Pancreas (tissue), 10 donors: ENCODE results near the gene DNAJC25. TPM values are rescaled to one million over a fixed set of nuclear protein-coding genes. Genes with fewer than 3 reads are reported as not detected.
A peak's percentile ranks its signal among the peaks of the same experiment; 100 is the strongest.

Experiments used
- ATAC-seq, 4 donors: fragments of 200-7000 bp; cut with Tn5 transposase; one replicate each; pipeline versions ENCODE4 v1.8.0 to v1.9.1; 2020; ENCODE audit warnings: mild to moderate bottlenecking in 4 of 4, moderate library complexity in 4 of 4
- DNase-seq, 6 donors: peaks; one replicate each; pipeline ENCODE4 v3.0.0-alpha.2; 2020
- FAIRE-seq: peaks from 2 replicates; lab custom pipeline; 2012; peaks lifted over from hg19 to GRCh38; lab: Jason Lieb, UNC
- H3K27ac ChIP-seq, 4 donors: fragments of 200-600 bp; sonication (generic); 1 replicate in 3 of 4; 2 replicates in 1 of 4; pipeline versions ENCODE4 v1.5.0 to v1.8.0; 2020
- H3K27me3 ChIP-seq, 4 donors: fragments of 200-600 bp; one replicate each; pipeline ENCODE4 v1.8.0; 2021
- H3K36me3 ChIP-seq, 3 donors: fragments of 200-600 bp; sonication (generic) in 1 of 3; one replicate each; pipeline versions ENCODE4 v1.5.0 to v1.8.0; 2020 to 2021
- H3K4me1 ChIP-seq, 3 donors: fragments of 200-600 bp; one replicate each; pipeline ENCODE4 v1.8.0; 2021
- H3K4me3 ChIP-seq, 4 donors: fragments of 200-600 bp; sonication (generic) in 2 of 4; one replicate each; pipeline versions ENCODE4 v1.5.0 to v1.8.0; 2020 to 2021
- H3K9me3 ChIP-seq, 4 donors: fragments of 200-600 bp; one replicate each; pipeline ENCODE4 v1.8.0; 2021
- WGBS, 2 donors: extraction: QIAGEN DNeasy Blood & Tissue Kit; methylation state at CpG; one replicate each; pipeline ENCODE4 v1.1.7; 2013; 5-methylcytosine and 5-hydroxymethylcytosine counted together
- intact Hi-C, 3 donors: fragments of 100-400 bp; cut with DNase I; formaldehyde crosslinking; loops; one replicate each; pipeline versions ENCODE4 v1.11.1 to v1.14.2; 2022
- polyA plus RNA-seq, 2 donors: library from polyadenylated mRNA; stranded (reverse); fragments of 200-250 nt; gene quantifications; one replicate each; pipeline ENCODE4 v1.2.3, GENCODE V29; 2013
- total RNA-seq, 6 donors: library from RNA; stranded (reverse); fragmentation: NEBNext Ultra II Directional in 4 of 6; extraction: Animal tissue kit (Norgen Biotek cat#: 25700) in 4 of 6; gene quantifications; one replicate each; pipeline versions ENCODE4 v1.2.1 to v1.2.4, GENCODE V29; 2021 to 2023
- TF ChIP-seq, protein P1 (sequence below), 4 donors: fragments of 200-600 bp; sonication (generic) in 3 of 4; IDR thresholded peaks; one replicate each; pipeline versions ENCODE4 v1.5.0 to v1.8.0; 2021; ENCODE audit warnings: antibody characterized with exemption in 4 of 4
- donor health status: healthy with polysubstance abuse.
- donor health status: DM: no; HTN: no; CAD: no; lungs with moderate emphysema.
- donor health status: DM: no; HTN: no; CAD: no.
- donor health status: control.
- donor health status: control.
- donor health status: Bipolar disorder and iron deficiency.
- donor health status: DM: yes; HTN: yes; CAD: no.
- donor health status: DM: no; HTN: no; CAD: no.
- donor health status: DM: no; HTN: no; CAD: no.
- donor health status: DM: yes; HTN: yes; CAD: no.

The DNAJC25 gene
- total and polyA plus RNA-seq, 8 donors = 2.2 to 6.7 (median 3.5) TPM

DNA sequence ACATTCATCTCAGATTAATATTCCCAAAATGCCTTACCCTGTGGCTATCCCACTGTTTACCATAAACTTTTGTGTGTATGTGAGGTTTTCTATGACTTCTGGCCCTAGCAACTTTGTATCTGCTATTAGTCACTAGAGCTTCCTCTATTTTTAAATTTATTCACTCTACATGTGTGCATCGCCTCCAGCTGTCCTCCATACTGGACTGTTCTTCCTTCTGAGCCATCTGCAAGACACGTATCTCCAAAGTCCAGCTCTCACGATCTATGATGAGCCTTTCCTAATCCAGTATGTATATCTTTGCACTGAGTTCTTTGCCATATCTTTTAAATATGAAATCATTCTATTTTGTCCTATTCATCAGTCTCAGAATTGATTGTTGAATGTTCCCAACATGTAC is 28.6 kb downstream of the DNAJC25 start:
- H3K27ac ChIP-seq = no peak overlapping the region
- 86 to 91% methylated on average over 3 of the region's 3 CpGs for WGBS, 2 donors
- DNase-seq = no peak
- FAIRE-seq = no peak
- no peaks in the 10 kb centered on the region for H3K4me1 ChIP-seq
- H3K9me3 ChIP-seq = no peaks in the 10 kb centered on the region
- TF ChIP-seq, protein P1, sequence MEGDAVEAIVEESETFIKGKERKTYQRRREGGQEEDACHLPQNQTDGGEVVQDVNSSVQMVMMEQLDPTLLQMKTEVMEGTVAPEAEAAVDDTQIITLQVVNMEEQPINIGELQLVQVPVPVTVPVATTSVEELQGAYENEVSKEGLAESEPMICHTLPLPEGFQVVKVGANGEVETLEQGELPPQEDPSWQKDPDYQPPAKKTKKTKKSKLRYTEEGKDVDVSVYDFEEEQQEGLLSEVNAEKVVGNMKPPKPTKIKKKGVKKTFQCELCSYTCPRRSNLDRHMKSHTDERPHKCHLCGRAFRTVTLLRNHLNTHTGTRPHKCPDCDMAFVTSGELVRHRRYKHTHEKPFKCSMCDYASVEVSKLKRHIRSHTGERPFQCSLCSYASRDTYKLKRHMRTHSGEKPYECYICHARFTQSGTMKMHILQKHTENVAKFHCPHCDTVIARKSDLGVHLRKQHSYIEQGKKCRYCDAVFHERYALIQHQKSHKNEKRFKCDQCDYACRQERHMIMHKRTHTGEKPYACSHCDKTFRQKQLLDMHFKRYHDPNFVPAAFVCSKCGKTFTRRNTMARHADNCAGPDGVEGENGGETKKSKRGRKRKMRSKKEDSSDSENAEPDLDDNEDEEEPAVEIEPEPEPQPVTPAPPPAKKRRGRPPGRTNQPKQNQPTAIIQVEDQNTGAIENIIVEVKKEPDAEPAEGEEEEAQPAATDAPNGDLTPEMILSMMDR (IDR thresholded peaks at IDR 0.05) = no peak
- intact Hi-C loops = no loop called here
- no peaks in the 10 kb centered on the region for H3K36me3 ChIP-seq
- no peaks in the 10 kb centered on the region for H3K27me3 ChIP-seq
- ATAC-seq = no peak
- H3K4me3 ChIP-seq = no peak overlapping the region

DNA sequence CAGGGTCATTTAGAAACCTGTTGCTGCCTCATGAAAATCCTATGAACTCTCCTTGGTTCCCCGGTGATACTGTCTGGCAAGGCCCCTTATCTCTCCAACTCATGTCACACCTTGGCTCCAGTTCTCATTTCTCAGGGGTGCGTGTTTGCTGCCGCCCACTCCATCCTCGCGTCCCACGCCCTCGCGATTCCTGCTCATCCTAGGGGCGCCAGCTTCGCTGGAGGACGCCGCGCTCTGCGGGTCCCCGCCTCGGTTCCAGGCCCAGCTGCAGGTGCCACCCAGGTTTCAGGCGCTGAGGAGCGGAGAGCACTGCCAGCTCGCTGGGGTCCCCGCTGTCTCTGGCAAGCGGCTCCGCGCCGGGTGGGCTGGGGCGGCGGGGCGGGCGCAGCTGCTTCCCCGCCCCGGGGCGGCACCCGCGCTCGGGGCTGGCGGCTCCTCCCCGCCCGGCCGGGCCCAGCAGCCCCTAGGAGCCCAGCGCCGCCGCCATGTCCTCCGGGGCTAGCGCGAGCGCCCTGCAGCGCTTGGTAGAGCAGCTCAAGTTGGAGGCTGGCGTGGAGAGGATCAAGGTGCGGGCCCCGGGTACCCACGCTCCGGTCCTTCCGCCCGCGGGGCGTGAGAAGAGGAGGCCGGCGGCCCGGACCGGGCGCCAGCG is 30.1 kb downstream of the DNAJC25 start, which contains the start of gene GNG10:
TSS of gene GNG10 (plus strand) at position 456 of the 652 bp plus-strand sequence. CDS start at position 486, 30 bp downstream.
- H3K27ac ChIP-seq = peak within 1 kb of the TSS in 3 of 4 donors; percentile 36 to 71 (median 69)
- H3K36me3 ChIP-seq = no peaks in the 10 kb centered on the region
- TF ChIP-seq, protein P1 (IDR thresholded peaks at IDR 0.05) = no peak
- no peaks in the 10 kb centered on the region for H3K9me3 ChIP-seq
- WGBS, 2 donors = 0 to 1% methylated on average over 33 to 61 of the region's 61 CpGs
- no peak for FAIRE-seq
- H3K27me3 ChIP-seq = no peaks in the 10 kb centered on the region
- intact Hi-C loops = no loop called here
- peak; percentile 93 to 97 (median 94) for ATAC-seq
- peak; percentile 46 to 89 (median 60) for DNase-seq
- no peaks in the 10 kb centered on the region for H3K4me1 ChIP-seq
- peak within 1 kb of the TSS; percentile 59 to 72 (median 70) for H3K4me3 ChIP-seq

DNA sequence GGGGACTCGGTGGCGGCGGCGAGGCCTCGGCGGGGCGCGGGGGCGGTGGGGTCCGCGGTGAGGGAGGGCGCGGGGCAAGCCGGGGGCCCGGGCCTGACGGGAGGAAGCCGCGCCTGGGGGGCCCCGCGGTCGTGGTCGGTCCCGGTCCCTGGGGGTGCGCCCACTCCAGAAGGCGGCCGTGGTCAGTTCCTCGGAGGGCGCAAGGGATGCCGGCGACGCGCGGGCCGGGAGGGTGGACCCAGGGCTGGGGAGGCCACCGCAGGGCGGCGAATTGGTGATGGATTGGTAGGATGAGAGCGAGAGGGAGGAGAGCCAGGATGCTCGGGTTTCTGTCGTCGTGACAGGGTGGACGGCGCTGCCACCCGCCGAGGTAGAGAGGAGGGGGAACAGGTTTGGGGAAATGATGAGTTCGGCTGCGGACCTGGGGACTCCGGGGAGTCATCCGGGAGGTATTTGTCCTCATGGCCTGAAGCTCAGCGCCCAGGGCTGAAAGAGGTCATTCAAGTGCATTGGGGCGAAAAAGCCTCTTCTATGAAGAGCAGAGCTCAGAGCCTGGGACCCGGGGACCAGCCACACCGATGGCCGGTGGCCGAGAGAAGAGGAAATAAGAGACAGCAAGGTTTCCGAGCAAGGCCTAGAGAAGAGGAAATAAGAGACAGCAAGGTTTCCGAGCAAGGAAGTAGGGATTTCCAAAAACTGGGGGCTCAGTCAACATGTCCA is 30.8 kb downstream of the DNAJC25 start:
- Histone ChIP-seq H3K4me3 (peak overlapping the region; percentile 59 to 72 (median 70)), H3K36me3 (peaks cover 0 to 2% (median 0%) of the 10 kb centered on the region in 3 donors), H3K27me3 (no peaks in the 10 kb centered on the region), H3K9me3 (no peaks in the 10 kb centered on the region), H3K4me1 (no peaks in the 10 kb centered on the region), H3K27ac (peak overlapping the region in 3 of 4 donors; percentile 36 to 71 (median 69))
- ATAC-seq (peak; percentile 42 to 71 (median 68)), DNase-seq (peak; percentile 16 to 76 (median 40)), FAIRE-seq (no peak)
- WGBS, 2 donors = 0 to 1% methylated on average over 34 to 57 of the region's 57 CpGs
- TF ChIP-seq, protein P1 (IDR thresholded peaks at IDR 0.05) = no peak
- intact Hi-C loops = no loop called here

DNA sequence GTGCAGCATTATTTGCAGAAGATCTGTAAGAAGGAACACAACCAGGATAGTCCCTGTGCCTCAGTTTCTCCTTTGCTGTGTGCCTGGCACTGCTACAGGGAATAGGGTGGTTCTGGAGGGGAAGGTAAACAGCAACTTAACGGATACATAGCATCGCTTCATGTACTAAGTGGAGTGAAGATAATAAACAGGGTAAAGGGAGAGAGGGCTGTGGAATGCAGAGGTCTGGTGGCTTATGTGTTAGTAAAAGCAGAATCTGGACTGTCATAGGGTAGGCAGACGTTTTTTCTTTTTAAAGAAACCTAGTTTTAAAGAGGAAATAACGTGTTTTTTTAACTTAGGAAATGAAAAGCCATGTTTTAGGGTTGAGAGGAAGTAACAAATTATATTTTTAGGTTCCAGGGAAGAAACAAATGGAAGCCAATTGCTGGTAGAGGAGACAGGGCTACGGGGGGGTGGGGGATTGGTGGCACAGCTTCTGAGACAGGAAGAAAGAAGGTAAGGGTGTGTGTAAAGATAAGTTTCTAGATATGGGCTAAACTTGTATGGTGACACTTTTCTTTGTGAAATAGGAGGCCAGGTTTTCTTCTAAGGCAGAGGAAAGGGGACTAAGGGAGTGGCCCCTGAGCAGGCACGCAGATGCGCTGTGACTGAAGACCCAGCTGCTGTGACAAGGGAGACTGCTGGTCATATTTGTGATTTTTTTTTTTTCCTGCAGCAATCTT is 31.6 kb downstream of the DNAJC25 start:
- Histone ChIP-seq H3K27ac (peak overlapping the region in 2 of 4 donors; percentile 69 to 71), H3K4me3 (peak overlapping the region in 3 of 4 donors; percentile 69 to 72 (median 70)), H3K4me1 (no peaks in the 10 kb centered on the region), H3K9me3 (no peaks in the 10 kb centered on the region), H3K27me3 (no peaks in the 10 kb centered on the region), H3K36me3 (peaks cover 0 to 3% (median 0%) of the 10 kb centered on the region in 3 donors)
- DNase-seq (no peak), ATAC-seq (peak in 2 of 4 donors; percentile 3 to 14), FAIRE-seq (no peak)
- TF ChIP-seq, protein P1 (IDR thresholded peaks at IDR 0.05) = no peak
- 45 to 53% methylated on average over 7 of the region's 7 CpGs for WGBS, 2 donors
- intact Hi-C loops = no loop called here
